Measurements from ENCODE around the gene VWA8. TPM values are rescaled to one million over a fixed set of nuclear protein-coding genes. Genes with fewer than 3 reads are reported as not detected.

Gene VWA8
- total and polyA plus RNA-seq, 2 of the 8 experiments (the other 6 are each of a cell fraction or from before 2014, with no cell fraction given), result 5.9 to 19.6 TPM

GRCh38 chr13:41678249-41678648 lies 282.7 kb downstream of the VWA8 start (continued):
- no peak for TF ChIP-seq JUND (IDR thresholded peaks at IDR 0.05; ENCODE audit: low read length)
- no peak for TF ChIP-seq KDM5A (IDR thresholded peaks at IDR 0.05; ENCODE audit: low read length)
- no peak for TF ChIP-seq PHF8 (conservative IDR thresholded peaks at IDR 0.05; ENCODE audit: low read depth, low read length)
- TF ChIP-seq POLR2AphosphoS5 (IDR thresholded peaks at IDR 0.05; ENCODE audit: low read depth, low read length), result no peak
